Ovary (tissue), 3 donors: ENCODE results near the gene PARP3.

Source experiments
- EP300 ChIP-seq: sonication (generic); formaldehyde crosslinking; IDR thresholded peaks from one replicate; pipeline ENCODE4 v1.6.1; 2017; ENCODE audit warnings: antibody characterized with exemption
- POLR2A ChIP-seq: fragments of 450-650 bp; IDR thresholded peaks from one replicate; pipeline ENCODE4 v1.6.1; 2017; ENCODE audit warnings: antibody characterized with exemption, mild to moderate bottlenecking, moderate library complexity
- TF ChIP-seq, protein P1 (sequence below), 3 donors: fragments of 450-650 bp in 2 of 3; fragments of 200-600 bp in 1 of 3; IDR thresholded peaks; one replicate each; pipeline versions ENCODE4 v1.5.1 to v1.8.0; 2016 to 2022; ENCODE audit warnings: antibody characterized with exemption in 3 of 3, mild to moderate bottlenecking in 1 of 3
- donor health status: DM: no; HTN: no; CAD: no.

DNA sequence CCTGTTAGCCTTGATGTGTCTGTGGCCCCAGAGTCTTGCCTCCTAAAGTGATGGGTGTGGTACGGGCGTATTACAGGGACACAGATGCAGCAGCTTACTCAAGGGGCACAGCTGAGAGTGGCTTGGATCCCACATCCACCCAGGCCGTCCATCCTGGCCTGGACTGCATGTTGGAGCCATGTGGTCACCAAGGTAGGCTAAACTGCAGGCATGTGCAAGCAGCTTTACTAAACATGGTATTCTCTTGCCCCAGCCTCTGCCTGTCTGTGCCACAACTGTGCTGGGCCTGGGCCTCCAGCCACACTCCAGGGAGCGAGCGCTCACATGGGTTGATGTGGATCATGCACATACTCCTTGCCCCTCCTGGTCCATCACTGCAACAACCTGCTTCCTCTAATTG, 7.0 kb downstream of the PARP3 start:
- TF ChIP-seq, protein P1, sequence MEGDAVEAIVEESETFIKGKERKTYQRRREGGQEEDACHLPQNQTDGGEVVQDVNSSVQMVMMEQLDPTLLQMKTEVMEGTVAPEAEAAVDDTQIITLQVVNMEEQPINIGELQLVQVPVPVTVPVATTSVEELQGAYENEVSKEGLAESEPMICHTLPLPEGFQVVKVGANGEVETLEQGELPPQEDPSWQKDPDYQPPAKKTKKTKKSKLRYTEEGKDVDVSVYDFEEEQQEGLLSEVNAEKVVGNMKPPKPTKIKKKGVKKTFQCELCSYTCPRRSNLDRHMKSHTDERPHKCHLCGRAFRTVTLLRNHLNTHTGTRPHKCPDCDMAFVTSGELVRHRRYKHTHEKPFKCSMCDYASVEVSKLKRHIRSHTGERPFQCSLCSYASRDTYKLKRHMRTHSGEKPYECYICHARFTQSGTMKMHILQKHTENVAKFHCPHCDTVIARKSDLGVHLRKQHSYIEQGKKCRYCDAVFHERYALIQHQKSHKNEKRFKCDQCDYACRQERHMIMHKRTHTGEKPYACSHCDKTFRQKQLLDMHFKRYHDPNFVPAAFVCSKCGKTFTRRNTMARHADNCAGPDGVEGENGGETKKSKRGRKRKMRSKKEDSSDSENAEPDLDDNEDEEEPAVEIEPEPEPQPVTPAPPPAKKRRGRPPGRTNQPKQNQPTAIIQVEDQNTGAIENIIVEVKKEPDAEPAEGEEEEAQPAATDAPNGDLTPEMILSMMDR (IDR thresholded peaks at IDR 0.05), result no peak
- no peak for TF ChIP-seq POLR2A
- no peak for TF ChIP-seq EP300
